Measurements from ENCODE around the gene ARL6IP5.
A peak's percentile ranks its signal among the peaks of the same experiment; 100 is the strongest.

ARL6IP5 gene, protein sequence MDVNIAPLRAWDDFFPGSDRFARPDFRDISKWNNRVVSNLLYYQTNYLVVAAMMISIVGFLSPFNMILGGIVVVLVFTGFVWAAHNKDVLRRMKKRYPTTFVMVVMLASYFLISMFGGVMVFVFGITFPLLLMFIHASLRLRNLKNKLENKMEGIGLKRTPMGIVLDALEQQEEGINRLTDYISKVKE

DNA sequence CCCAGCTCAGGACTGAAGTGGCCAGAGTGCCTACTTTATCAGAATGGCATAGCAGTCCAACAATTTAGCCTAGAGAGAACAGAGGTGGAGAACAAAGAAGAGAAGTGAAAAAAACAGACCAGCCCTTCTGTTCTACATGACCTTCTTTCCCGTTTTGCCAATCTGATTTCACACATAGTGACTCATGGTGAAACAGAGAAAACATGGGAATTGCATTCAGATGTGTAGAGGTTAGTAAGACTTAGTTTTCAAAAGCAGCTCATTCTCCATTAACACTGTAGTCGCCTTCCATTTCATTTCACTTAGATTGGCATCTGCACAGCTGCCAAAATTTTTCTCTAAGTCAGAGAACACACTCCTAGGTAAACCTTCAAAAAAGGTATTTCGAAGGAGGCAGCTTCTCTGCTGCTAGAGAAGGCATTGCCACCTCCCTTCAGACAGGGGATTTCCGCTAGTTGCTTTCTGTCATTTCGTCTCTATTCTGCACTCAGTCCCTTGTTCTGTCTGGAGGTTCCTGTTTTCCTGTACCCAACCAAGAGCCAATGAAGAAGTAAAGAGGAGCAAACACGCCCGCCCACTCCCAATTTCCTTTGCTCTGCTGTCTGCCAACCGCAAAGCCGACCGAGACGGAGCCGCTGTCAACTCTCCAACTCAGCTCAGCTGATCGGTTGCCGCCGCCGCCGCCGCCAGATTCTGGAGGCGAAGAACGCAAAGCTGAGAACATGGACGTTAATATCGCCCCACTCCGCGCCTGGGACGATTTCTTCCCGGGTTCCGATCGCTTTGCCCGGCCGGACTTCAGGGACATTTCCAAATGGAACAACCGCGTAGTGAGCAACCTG lies at the start of gene ARL6IP5:
TSS of gene ARL6IP5 (plus strand) at position 612 of the 842 bp plus-strand sequence. CDS start at position 723, 111 bp downstream.
- ATAC-seq (peak; percentile 58), DNase-seq (peak; percentile 92)

DNA sequence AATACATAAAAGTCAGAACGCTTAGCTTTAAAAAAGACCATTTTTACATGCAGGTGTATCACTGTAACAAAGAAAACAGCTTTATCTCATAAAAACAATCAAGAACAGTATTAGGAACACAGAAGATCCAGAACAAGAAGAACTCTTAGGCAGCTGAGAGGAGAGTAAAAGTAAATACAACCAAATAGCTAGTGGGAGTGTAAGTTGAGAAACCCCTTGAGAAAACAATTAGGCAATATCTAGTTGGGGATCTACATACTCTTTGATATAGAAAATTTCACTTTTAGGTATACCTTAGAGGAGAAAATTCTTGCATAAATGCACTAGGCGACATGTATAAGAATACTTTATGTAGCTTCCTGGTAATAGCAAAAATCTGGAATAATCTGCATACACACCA lies 40.1 kb upstream of the ARL6IP5 start:
- no peak for ATAC-seq
- DNase-seq, result no peak

DNA sequence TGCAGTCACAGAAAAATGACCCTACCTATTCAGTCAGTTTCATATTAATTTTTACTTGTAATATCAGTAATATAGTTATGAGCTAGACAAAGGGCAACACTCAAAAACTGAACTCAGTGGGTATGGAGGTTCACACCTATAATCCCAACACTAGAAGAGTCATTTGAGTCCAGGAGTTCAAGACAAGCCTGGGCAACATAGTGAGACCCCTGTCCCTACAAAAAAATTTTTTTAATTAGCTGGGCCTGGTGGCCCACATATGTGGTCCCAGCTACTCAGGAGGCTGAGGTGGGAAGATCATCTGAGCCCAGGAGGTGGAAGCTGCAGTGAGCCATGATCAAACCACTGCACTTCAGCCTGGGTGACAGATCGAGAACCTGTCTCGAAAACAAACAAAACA lies 35.7 kb upstream of the ARL6IP5 start:
- no peak for DNase-seq
- no peak for ATAC-seq

DNA sequence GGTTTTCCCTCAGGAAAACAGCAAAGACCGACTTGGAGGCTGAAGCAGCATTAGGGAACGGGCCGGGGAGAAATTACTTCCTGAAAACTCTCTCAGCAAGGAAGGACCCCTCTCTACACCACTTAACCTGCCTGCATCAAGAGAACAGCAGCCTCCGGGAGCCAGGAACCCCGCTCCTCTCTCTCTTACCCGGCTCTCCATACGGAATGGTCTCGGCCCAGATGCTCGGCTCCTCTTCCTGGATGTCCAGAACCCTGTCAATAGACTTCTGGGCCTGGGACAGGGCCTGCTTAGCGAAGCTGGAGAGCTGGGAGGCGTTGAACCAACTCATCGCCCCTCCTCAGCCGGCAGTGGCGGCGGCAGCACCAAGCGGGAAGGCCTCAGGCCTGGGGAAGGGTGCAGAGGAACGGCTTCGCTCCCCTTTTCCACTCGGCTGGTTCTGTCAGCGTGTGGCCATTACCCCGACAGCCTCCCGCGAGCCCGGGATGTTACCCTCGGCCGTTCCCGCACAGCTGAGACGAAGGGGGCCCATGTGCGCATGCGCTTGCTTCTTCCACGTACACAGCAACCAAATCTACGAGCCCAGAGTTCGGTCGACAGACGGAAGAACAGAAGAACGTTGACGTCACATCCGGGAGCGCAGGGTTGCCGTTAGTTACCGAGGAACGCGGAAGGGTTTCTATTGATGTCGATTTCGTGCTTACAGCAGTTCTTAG lies 32.8 kb upstream of the ARL6IP5 start, which contains the start of gene TMF1:
TSS of gene TMF1 (minus strand) at position 578 of the 716 bp plus-strand sequence. CDS start at position 331, 247 bp downstream.
- peak; percentile 97 for DNase-seq
- peak; percentile 97 for ATAC-seq

DNA sequence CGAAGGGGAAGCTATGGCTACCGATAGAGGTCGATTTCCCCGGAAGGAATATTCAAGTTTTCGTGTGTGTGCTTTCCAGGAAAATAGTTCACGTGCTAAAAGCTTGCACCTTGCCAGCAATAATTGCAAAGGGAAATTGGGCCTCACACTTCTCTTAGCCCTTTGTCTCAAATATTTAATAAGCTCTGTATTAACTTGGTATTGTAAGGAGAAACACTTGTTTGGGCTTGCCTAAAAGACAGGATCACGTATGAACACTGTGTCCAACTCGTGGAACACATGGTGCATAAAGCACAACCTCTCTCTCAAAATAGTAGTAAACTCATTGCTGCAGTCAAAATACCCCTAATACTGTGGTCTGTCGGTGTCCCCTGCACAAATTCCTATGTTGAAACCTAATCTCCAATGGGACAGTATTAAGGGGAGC lies 32.3 kb upstream of the ARL6IP5 start:
- ATAC-seq (no peak), DNase-seq (no peak)

- no peak for DNase-seq
Observed at GRCh38 chr3:69058180-69058946, 26.4 kb upstream of the ARL6IP5 start.

DNA sequence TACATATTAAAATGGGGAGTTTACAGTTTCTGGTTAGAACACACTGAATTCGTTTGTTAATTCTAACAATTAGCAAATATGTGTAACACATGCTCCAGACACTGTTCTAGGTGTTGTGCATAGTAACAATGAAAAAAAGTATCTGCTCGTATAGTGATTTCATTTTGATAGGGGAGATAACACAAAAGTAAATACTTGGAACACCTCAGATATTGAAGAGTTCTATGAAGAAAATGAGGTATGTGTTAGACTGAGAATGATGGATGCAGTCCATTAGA lies 25.9 kb upstream of the ARL6IP5 start:
- ATAC-seq (no peak), DNase-seq (no peak)

More at GRCh38 chr3:69058180-69058946, 26.4 kb upstream of the ARL6IP5 start:
- peak; percentile 72 for ATAC-seq

DNA sequence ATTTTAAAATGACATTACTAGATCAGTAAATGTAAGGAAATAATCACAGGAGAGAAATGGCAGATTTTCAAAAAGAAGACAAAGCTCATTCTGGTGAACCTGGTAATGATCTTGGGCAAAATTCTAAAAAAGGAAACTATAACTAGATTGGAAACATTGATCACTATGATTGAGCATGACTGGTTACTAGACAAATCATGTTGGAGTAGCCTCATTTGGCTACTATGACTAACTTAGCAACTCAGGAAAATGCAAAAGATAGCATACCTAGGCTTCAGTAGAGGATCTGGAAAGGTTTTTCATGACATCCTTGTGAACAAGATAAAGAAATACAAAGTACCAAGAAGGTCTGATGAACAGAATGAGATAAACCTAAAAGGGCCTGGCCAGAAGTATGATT lies 25.0 kb upstream of the ARL6IP5 start:
- no peak for DNase-seq
- ATAC-seq, result peak; percentile 59

DNA sequence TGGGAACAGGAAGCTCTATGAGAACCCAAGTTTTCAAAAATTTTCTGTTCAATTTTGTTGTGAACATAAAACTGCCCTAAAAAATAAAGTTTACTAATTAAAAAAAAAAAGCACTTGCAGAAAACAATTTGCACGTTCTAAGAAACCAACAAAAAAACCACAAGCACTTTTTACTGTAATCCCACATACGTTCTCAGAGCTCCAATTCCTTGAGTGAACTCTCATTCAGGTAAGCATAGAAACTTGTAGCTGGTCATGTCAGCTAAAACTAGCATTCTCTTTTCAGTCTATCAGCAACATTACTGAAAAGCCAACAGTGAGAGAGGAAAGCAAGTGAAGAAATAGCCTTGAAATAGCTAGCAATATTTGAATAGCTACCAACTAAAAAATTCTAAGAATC lies 21.1 kb upstream of the ARL6IP5 start:
- DNase-seq (no peak), ATAC-seq (no peak)

- no peak for DNase-seq
Observed at GRCh38 chr3:69065318-69065964, 19.3 kb upstream of the ARL6IP5 start.

DNA sequence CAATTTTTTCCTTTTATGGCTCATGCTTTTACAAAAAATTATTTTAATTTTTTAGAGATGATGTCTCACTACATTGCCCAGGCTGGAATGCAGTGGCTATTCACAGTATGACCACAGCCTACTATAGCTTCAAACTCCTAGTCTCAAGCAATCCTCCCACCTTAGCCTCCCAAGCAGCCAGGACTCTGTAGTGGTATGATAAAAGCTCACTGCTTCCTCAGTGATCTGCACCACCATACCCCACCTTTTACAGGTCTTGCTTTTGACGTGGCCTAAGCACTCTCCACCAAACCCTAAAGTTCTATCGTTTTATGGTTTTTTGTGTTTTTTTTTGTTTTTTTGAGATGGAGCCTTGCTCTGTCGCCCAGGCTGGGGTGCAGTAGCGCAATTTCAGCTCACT lies 18.6 kb upstream of the ARL6IP5 start:
- no peak for DNase-seq
- ATAC-seq, result no peak

More at GRCh38 chr3:69065318-69065964, 19.3 kb upstream of the ARL6IP5 start:
- ATAC-seq, result peak; percentile 83

DNA sequence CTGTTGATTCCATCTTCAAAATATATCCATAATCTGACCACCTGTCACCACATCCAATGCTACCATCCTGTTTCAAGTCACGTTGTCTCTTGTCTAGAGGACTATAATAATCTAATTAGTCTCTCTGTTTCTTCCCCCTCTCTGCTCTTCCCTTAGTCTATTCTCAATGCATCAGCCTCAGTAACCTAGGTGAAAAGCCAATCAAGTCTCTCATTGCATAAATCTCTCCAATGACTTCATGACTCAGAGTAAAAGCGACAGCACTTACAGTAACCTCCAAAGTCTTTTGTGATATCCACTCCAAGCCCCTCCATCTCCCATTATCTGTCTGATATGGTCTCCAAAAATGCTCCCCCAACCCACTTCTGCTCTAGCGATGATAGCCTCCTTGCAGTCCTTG lies 11.8 kb upstream of the ARL6IP5 start:
- DNase-seq (no peak), ATAC-seq (peak; percentile 43)

DNA sequence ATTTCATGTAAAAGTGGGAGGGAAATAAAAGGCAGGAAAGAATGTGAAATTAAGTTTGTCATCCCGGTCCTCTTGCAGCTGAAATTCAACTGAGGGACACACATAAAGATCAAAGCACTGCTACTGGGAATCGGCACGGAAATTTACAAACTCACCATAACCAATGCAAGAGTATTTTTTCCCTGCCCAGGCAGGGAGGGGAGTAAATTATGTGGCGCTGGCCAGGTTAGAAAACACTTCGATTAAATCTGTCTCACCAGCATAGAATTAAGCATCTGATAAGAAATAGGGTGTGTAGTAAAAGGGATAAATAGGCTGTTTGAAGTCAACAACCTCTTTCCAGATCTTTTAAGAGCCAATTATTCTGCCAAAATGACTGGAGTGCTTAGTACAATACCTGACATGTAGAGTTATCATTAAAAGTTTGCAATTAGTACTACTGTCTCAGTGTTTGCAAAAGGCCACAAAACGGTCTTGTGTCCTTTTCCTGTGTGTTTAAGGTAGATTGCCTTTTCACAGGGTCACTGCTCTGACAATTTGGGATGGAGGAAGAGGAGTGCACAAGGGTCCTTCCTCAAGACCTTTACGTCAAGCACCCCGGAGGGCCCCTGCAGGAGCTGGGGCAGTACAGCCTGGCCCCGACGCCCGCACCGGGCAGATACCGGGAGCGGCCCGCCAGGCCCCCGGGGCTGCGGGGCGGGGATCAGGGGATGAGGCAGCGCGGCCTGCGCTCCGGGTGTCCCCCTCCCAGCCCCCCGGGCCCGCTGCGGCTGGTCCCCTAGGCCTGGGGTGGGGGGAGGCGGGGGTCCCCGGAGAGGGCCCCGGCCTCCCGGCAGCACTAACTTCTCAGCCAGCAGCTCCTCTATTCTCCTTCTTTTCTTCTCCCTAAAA lies 5.2 kb upstream of the ARL6IP5 start:
- no peak for ATAC-seq
- DNase-seq, result no peak

GRCh38 chr3:69080233-69080920 lies 4.4 kb upstream of the ARL6IP5 start, which contains the start of gene UBA3:
UBA3 (minus strand) TSS chr3:69080365; CDS start chr3:69080353, 12 bp downstream.
- peak; percentile 94 for DNase-seq
- ATAC-seq, result peak; percentile 60

GRCh38 chr3:69081583-69082262 lies 3.0 kb upstream of the ARL6IP5 start:
- no peak for DNase-seq
- no peak for ATAC-seq

GRCh38 chr3:69082361-69082760 lies 2.4 kb upstream of the ARL6IP5 start:
- no peak for DNase-seq
- ATAC-seq, result no peak

GRCh38 chr3:69082805-69083204 lies 1.9 kb upstream of the ARL6IP5 start:
- ATAC-seq (peak; percentile 74), DNase-seq (peak; percentile 73)

- ATAC-seq (no peak), DNase-seq (peak; percentile 50)
Observed at GRCh38 chr3:69085168-69085832, 563 bp downstream of the ARL6IP5 start.
